HFFc6 (cell line): ENCODE results near the gene CNPY2. TPM values are rescaled to one million over a fixed set of nuclear protein-coding genes. Genes with fewer than 3 reads are reported as not detected.
A peak's percentile ranks its signal among the peaks of the same experiment; 100 is the strongest.
"Not testable (repeated sequence)": the region's sequence is repeated elsewhere in the genome, so short reads cannot be mapped to it uniquely, and the experiment has no call there.

Experiments used
- DNase-seq: peaks from one replicate; pipeline ENCODE4 v3.0.0-alpha.2; 2018
- H3K27ac Mint-ChIP-seq: 2 replicates; pipeline ENCODE4 v1.8.0; 2020; ENCODE audit warnings: mild to moderate bottlenecking, mixed read lengths
- H3K27me3 Mint-ChIP-seq: 2 replicates; pipeline ENCODE4 v1.8.0; 2021; ENCODE audit warnings: mild to moderate bottlenecking, moderate library complexity, mixed read lengths; ENCODE audit not compliant: insufficient read depth
- H3K36me3 Mint-ChIP-seq: 2 replicates; pipeline ENCODE4 v1.8.0; 2021; ENCODE audit warnings: low read depth, mixed read lengths
- H3K4me1 Mint-ChIP-seq: 2 replicates; pipeline ENCODE4 v1.8.0; 2020; ENCODE audit warnings: low read depth, mixed read lengths
- H3K4me3 Mint-ChIP-seq: 2 replicates; pipeline ENCODE4 v1.8.0; 2020; ENCODE audit warnings: mild to moderate bottlenecking, moderate library complexity, mixed read lengths
- H3K9me3 Mint-ChIP-seq: 2 replicates; pipeline ENCODE4 v1.8.0; 2020; ENCODE audit warnings: mild to moderate bottlenecking, mixed read lengths
- CTCF ChIP-seq: fragments of 200-600 bp; sonication (generic); IDR thresholded peaks from 2 replicates; pipeline ENCODE4 v1.5.0; 2021; ENCODE audit warnings: antibody characterized with exemption, mild to moderate bottlenecking
- total RNA-seq, 6 experiments: library from RNA; stranded (reverse); fragmentation: NEBNext Ultra II Directional; extraction: Animal tissue kit (Norgen Biotek cat#: 25700); gene quantifications; 2 replicates in 1 of 6; 3 replicates in 5 of 6; pipeline ENCODE4 v1.2.3, GENCODE V29; 2021

The CNPY2 gene
- total RNA-seq, 6 experiments from 2014 or later: 177 to 275 (median 188) TPM

GRCh38 chr12:56271031-56271430 lies 44.8 kb downstream of the CNPY2 start:
- TF ChIP-seq CTCF: peak; percentile 69
- Mint-ChIP-seq H3K27me3 (peaks cover 2% of the 10 kb centered on the region), H3K27ac (peak overlapping the region; percentile 14; the same call in 1 of the 2 replicates), H3K4me3 (no peak overlapping the region), H3K36me3 (peaks cover 22% of the 10 kb centered on the region), H3K4me1 (peaks cover 17% of the 10 kb centered on the region), H3K9me3 (no peaks in the 10 kb centered on the region)
- DNase-seq: peak; percentile 35

GRCh38 chr12:56267443-56268071 lies 48.2 kb downstream of the CNPY2 start:
- Mint-ChIP-seq H3K4me1 (peaks cover 23% of the 10 kb centered on the region), H3K36me3 (no peaks in the 10 kb centered on the region; the same call in 1 of the 2 replicates), H3K27ac (peak overlapping the region; percentile 22), H3K9me3 (no peaks in the 10 kb centered on the region), H3K4me3 (peak overlapping the region; percentile 97), H3K27me3 (peaks cover 4% of the 10 kb centered on the region)
- no peak for TF ChIP-seq CTCF
- no peak for DNase-seq

DNA sequence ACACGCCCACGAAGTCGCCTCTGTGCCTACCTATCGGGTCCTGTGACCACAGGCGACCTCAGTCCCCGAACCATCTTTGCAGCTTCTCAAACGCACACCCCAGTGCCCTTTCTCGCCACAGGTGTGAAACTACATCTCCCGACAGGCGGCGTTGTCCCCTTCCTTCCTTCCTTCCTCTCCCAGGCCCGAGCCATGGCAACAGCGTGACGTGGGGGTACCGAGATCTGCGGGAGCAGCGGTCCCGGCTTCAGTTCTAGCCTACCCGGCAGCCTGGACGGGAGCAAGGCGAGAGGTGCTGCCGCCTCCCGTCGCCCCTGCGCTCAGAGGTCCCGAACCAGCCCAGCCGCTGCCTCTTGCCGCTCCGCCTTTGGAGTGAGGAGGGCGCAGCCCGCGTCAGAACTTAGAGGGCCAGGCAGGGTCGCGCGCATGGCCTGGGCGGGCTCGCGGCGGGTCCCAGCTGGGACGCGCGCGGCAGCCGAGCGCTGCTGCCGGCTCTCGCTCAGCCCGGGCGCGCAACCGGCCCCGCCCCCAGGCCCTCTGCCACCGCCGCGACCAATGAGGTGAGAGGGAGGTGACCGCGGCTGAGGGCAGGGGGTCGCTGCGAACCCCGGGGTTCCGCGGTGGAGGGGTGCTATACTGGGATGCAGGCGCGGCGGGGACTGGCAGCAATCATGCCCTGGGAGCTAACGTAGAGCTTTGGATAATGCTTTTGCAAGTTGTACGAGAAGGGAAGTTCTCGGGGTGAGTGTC lies 48.9 kb downstream of the CNPY2 start, which contains the start of gene COQ10A:
TSS of gene COQ10A (plus strand) at position 250 of the 750 bp plus-strand sequence. CDS start at position 427, 177 bp downstream.
- TF ChIP-seq CTCF: peak; percentile 87
- H3K4me3 Mint-ChIP-seq: peak within 1 kb of the TSS; percentile 97
- peak; percentile 87 for DNase-seq
- peaks cover 3% of the 10 kb centered on the region for H3K36me3 Mint-ChIP-seq
- peaks cover 28% of the 10 kb centered on the region for H3K4me1 Mint-ChIP-seq
- H3K27me3 Mint-ChIP-seq: peaks cover 4% of the 10 kb centered on the region
- no peaks in the 10 kb centered on the region for H3K9me3 Mint-ChIP-seq
- H3K27ac Mint-ChIP-seq: peak within 1 kb of the TSS; percentile 95

- not testable (repeated sequence) for H3K27me3 Mint-ChIP-seq, DNase-seq, H3K9me3 Mint-ChIP-seq, H3K36me3 Mint-ChIP-seq
- peak overlapping the region; percentile 95 for H3K27ac Mint-ChIP-seq
- peaks cover 35% of the 10 kb centered on the region for H3K4me1 Mint-ChIP-seq
- peak overlapping the region; percentile 97 for H3K4me3 Mint-ChIP-seq
Measured at GRCh38 chr12:56266068-56266692, 49.6 kb downstream of the CNPY2 start.

DNA sequence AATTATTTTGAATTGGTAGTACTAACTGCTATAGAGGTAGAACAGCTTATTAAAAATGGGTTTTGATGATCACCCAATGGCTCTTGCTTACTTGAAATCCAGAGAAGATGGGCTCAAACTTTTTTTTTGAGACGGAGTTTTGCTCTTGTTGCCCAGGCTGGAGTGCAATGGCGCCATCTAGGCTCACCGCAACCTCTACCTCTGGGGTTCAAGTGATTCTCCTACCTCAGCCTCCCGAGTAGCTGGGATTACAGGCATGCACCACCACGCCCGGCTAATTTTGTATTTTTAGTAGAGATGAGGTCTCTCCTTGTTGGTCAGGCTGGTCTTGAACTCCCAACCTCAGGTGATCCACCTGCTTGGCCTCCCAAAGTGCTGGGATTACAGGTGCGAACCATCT lies 52.8 kb downstream of the CNPY2 start:
- peak; percentile 47 for TF ChIP-seq CTCF
- H3K9me3 Mint-ChIP-seq, H3K36me3 Mint-ChIP-seq, H3K4me3 Mint-ChIP-seq, H3K27ac Mint-ChIP-seq, H3K27me3 Mint-ChIP-seq, DNase-seq: not testable (repeated sequence)
- peaks cover 51% of the 10 kb centered on the region for H3K4me1 Mint-ChIP-seq
